ENCODE results near the gene VPS37B.

The VPS37B gene

DNA sequence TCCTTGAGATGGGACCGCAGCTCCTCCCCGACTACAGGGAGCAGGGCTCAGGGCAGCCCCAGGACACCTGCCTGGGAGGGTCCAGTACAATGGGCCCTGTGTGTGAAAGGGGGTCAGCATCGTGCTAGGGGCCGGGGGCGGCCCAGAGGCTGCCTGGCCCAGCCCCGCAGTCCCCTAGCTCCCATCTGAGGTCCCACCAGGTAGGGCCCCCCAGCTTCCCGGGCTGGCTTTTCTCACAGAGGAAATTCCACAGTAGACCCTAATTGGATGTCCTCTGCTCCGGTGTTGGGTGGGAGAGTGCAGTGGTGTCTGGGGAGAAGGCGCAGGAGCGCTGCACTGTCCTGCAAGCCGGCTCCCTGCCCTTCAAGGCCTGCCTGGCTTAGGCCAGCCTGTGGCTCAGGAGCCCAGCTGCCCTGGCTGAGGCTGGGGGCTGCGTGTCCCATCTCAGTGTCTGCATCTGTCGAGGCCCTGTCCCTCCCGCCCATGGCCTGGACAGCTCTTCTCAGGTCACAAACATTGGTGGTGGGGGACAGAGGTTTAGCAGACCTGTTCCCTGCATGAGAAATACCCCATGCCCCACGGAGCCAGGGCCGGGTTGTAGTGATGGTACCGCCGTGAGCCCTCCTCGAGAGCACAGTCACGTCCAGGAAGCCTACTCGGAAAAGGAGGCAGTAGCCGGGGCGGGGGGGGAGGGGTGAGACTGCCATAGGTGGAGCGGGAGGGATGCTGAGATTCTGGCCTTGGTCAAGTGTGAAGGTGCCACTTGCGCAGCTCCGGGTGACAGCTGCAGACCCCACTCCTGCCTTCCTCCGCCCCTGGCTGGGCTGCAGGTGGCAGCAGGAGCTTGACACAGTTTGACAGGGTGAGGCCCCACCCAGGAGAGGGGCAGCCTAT is 49.1 kb downstream of the VPS37B start:
- TF ChIP-seq, protein P1, sequence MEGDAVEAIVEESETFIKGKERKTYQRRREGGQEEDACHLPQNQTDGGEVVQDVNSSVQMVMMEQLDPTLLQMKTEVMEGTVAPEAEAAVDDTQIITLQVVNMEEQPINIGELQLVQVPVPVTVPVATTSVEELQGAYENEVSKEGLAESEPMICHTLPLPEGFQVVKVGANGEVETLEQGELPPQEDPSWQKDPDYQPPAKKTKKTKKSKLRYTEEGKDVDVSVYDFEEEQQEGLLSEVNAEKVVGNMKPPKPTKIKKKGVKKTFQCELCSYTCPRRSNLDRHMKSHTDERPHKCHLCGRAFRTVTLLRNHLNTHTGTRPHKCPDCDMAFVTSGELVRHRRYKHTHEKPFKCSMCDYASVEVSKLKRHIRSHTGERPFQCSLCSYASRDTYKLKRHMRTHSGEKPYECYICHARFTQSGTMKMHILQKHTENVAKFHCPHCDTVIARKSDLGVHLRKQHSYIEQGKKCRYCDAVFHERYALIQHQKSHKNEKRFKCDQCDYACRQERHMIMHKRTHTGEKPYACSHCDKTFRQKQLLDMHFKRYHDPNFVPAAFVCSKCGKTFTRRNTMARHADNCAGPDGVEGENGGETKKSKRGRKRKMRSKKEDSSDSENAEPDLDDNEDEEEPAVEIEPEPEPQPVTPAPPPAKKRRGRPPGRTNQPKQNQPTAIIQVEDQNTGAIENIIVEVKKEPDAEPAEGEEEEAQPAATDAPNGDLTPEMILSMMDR (IDR thresholded peaks at IDR 0.05; ENCODE audit: low read depth, low read length, missing control alignments): no peak
- H3K4me3 ChIP-seq (replicated peaks; ENCODE audit: low read depth, low read length): no peak overlapping the region
- DNase-seq (ENCODE audit: extremely low read depth, low read depth): no peak

DNA sequence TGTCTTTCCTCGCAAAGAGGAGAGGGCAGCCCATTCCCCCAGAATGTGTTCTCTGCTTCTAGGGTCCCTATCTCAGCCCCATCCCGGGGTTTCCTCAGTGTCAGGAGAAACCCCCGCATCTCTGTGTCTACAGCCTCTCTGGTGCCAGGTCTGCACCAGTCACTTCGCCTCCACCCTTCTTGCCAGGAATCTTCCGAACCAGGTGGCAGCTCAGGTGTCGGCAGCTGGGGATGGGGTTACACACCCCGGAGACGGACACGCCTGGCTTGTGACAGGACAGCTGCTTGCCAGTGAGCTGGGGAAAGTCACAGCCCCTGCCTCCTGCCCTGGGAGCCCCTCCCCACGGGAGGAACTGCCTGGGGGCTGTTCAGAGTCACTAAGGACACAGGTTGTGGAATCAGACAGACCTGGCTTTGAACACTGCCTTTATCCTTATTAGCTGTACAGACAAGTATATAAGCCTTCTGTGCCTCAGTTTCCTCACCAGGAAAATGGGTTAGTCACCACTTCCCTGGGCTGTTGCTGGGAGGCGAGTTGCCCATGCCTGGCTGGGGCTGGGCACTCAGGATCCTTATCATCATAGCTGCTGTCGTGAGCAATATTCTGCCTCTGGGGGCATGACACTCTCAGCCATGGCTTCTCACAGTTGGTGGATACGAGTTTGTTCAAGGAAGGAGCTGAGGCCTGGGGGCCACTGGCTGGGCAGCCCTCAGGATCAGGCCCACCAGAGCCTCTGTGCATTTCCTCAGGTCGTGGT is 49.9 kb downstream of the VPS37B start:
- no peak overlapping the region for H3K4me3 ChIP-seq (replicated peaks; ENCODE audit: low read depth, low read length)
- TF ChIP-seq, protein P1 (IDR thresholded peaks at IDR 0.05; ENCODE audit: low read depth, low read length, missing control alignments): no peak
- no peak for DNase-seq (ENCODE audit: extremely low read depth, low read depth)

DNA sequence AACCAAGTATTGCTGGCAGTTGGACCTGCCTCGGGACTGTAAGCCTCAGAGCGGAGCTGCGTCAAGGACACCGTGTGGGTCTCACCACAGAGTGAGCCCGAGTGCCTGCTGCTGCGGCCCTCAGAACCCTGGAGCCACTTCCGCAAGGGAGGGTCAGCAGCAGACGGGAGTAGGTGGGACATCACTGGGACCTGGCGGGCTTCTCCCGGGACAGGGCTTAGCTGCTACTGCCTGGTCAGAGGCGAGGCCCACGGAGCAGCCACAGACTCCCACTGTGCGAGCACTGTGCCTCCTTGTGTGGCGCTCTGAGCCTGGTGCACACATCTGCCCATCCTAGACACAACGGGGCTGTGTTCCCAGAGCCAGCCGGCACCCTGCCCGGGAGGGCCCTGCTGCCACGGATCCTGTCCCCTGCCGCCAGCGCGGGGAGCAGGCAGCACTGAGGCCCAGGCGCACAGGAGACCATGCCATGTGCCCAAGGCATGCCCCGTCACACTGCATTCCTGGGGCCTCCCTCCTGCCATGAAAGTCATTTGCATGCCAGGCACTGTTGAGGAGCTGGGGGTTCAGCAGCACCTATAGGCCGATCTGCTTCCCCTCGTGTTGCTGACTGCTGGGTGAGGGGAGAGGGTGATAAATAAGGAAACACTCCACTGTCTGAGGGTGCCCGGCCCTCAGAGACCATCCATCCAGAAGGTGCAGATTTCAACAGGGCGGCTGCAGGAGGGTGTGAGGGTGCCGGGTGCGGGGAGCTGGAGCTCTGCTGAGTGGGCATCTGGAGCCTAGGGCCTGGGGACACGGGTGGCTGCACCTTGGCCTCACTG is 50.7 kb downstream of the VPS37B start:
- TF ChIP-seq, protein P1 (IDR thresholded peaks at IDR 0.05; ENCODE audit: low read depth, low read length, missing control alignments): no peak
- no peak for DNase-seq (ENCODE audit: extremely low read depth, low read depth)
- no peak overlapping the region for H3K4me3 ChIP-seq (replicated peaks; ENCODE audit: low read depth, low read length)

DNA sequence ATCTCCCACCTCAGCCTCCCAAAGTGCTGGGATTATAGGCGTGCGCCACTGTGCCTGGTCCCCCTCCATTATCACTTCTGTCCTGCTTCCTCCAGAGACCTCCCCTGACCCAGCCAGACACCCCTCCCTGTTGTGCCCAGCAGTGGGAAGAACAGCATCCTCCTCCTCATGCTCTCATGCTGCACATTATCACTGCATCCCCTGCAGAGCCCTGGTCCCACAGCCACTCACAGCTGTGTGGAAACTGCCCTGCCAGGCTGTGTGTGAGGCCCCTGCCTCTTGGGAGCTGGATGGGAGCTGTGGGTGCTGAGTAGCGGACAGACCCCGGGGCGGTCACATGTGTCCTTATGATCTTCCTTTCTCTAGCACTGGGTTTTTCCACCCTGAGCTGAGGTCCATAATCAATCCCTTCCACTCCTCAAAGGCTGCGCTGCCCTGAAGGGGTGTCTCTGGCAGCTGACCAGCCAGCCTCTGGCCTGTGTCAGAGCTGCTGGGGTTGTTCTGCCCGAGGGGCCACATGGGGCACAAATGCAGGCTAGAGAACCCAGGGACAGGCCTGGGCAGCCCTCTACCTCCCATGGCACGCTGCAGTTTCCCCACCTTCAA is 51.5 kb downstream of the VPS37B start:
- no peak for DNase-seq (ENCODE audit: extremely low read depth, low read depth)
- TF ChIP-seq, protein P1 (IDR thresholded peaks at IDR 0.05; ENCODE audit: low read depth, low read length, missing control alignments): no peak
- no peak overlapping the region for H3K4me3 ChIP-seq (replicated peaks; ENCODE audit: low read depth, low read length)

DNA sequence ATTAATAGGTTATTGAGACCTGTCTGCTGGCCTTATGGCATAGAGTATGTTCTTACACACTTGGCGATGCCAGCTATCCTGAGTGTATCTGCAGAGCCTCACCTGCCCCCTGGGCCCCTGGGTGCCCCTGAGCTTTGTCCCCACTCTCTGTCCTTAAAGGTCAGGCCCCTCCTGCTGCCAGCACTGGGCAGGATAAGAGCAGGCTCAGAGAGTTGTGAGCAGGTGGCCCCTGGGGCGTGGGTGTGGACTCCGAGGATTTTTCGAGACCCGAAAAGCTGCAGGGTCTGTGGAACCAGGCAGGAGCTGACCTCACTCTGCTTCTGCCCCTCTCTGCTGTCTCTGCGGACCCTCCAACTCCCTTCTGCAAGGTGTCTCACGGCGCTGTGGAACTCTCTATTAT is 52.5 kb downstream of the VPS37B start:
- no peak for DNase-seq (ENCODE audit: extremely low read depth, low read depth)
- TF ChIP-seq, protein P1 (IDR thresholded peaks at IDR 0.05; ENCODE audit: low read depth, low read length, missing control alignments): no peak
- no peak overlapping the region for H3K4me3 ChIP-seq (replicated peaks; ENCODE audit: low read depth, low read length)

All from HFF-Myc (cell line).